ENCODE measurements around the gene MEA1.
"Not testable (repeated sequence)": the region's sequence is repeated elsewhere in the genome, so short reads cannot be mapped to it uniquely, and the experiment has no call there.

The MEA1 gene

GRCh38 chr6:43013843-43014433 lies at the start of gene MEA1, which contains the start of gene KLHDC3:
Gene MEA1, minus strand, starts transcription at chr6:43013946. Its CDS starts 133 bp downstream, at chr6:43013813.
Gene KLHDC3, plus strand, starts transcription at chr6:43014249. Its CDS starts 2,944 bp downstream, at chr6:43017193.
- DNase-seq: peak; percentile 97

GRCh38 chr6:43062818-43063217 lies 49.1 kb upstream of the MEA1 start:
- DNase-seq: no peak

GRCh38 chr6:43061861-43062260 lies 48.1 kb upstream of the MEA1 start:
- no peak for DNase-seq

GRCh38 chr6:43060755-43061633 lies 47.2 kb upstream of the MEA1 start:
- no peak for DNase-seq

- DNase-seq: no peak
Observed at GRCh38 chr6:43060034-43060754, 46.4 kb upstream of the MEA1 start.

DNA sequence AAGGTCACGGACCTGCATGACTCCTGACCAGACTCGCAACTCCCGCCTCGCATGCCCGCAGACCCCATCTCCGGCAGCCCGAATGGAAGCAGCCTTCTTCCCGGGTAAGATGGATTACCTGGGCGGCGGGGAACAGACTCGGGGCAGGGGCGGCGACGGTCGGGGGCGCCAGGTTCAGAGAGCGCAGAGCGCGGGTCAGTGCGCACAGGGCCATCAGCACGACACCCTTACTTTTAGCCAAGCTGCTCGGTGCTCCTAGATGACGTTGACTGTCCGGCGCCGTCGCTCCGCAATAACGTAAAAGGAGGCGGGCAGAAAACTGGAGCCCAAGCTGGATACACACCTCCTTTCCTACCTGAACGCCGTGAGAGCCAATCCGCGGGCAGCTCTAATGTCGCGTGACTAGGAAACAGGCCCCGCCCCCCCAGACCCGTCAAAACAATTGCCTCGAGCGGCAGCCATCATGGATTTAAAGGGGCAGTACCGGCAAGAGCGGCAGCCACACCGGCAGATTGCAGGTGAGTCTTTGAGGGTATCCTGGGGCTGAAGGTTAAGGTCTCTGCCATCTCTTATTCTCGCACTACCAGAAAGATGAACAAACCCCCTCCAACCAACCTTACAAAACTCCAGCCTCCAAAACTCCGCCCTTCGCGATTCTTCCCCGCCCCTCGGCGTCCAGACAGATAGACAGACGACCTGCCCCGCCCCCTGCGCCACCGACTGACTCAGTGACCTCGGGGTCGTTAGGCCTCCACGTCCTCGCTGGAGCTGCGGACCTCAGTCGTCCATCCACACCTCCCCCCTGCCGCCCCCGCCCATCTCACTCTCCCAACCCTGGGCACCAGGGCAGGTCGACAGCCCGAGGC lies 45.7 kb upstream of the MEA1 start, which contains the start of the genes KLC4 and MRPL2:
KLC4 (plus strand) TSS at position 464 of the 866 bp plus-strand sequence. CDS start 1,705 bp downstream, outside the sequence.
MRPL2 (minus strand) TSS at position 267 of the 866 bp plus-strand sequence; CDS start at position 214, 53 bp downstream.
- DNase-seq: peak; percentile 97

- DNase-seq: no peak
Observed at GRCh38 chr6:43058531-43058930, 44.8 kb upstream of the MEA1 start.

DNA sequence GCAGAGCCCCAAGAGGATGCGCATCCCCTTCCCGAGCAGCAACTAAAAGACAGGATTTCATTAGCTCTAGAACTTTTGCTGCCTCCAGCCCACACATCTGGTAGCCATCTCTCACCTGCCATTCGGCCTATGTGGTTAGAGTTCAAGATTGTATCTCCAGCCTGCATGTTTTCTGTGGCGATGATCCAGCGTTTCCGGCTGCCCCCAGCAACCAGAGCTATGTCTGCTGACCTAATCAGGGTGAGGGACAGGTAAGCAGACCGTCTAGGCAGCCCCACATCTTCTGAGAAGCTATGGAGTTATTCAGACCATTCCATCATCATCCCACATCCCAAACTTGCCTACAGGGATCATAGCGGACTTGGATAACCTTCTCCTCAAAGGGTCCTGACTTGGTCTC lies 42.2 kb upstream of the MEA1 start:
- DNase-seq: no peak

- no peak for DNase-seq
Observed at GRCh38 chr6:43054206-43054943, 40.6 kb upstream of the MEA1 start.

- DNase-seq: peak; percentile 88
Observed at GRCh38 chr6:43053545-43054205, 39.9 kb upstream of the MEA1 start, which contains the start of gene CUL7. Gene CUL7, minus strand, starts transcription at chr6:43053851. Its CDS starts 1,063 bp downstream, at chr6:43052788.

DNA sequence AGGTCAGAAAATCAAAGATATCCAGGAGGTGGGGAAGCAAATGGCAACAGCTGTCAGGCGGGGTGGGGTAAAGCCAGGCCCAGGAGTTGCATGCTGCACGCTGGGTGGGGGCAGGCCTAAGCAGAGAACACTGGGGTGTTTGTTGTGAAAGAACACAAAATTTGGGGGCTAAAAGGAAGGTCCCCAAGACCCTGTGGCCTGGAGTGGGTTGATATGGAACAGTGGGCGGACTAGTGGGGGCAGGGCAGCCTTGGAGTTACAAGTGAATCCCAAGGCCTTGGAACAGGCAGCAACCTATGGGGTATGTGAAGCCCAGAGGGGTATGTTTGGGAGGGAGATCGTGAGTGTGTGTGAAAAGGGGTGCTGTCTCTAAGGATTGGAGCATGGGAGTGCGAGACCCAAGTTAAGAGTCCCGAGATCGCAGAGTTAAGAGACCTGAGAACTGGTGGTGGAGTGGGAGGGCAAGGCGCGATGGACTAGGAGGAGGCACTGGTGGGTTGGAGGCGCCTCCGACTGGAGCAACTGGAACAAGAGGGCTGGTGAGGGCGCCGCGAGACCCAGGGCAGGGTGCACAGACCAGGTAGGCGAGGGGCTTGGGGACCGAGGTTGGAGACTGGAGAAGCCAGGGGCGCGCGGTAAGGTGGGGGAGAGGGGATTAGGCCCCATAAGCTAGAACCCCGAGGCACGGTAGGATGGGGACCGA lies 39.2 kb upstream of the MEA1 start:
- peak; percentile 28 for DNase-seq

DNA sequence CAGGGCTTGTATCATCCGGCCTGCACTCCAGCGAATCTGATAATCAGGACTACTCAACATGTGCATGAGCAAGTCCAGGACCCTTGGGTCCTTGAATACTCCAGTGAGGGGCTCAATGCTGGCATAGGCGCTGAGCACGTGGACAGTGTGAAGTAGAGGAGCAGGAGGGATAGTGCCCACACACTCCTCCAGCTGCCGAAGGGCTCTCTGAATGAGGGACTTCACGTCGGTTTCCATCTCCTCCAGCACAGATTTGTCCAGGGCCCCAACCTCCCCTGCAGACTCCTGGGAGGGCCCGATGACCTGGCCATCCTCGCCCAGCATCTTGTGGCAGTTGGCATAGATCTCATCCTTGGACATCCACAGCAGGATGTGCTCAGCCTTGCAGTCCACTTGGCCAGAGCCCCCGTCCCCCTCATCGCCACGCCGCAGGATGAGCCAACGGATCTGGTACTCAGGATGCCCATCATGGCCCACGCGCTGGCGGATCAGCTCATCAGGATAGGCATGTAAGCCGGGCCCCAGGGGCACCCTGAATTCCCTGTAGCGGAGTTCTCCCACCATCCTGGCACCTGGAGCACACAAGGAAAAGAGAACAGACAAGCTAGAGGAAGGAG lies 38.6 kb upstream of the MEA1 start:
- DNase-seq: no peak

- no peak for DNase-seq
Observed at GRCh38 chr6:43050981-43051380, 37.2 kb upstream of the MEA1 start.

DNA sequence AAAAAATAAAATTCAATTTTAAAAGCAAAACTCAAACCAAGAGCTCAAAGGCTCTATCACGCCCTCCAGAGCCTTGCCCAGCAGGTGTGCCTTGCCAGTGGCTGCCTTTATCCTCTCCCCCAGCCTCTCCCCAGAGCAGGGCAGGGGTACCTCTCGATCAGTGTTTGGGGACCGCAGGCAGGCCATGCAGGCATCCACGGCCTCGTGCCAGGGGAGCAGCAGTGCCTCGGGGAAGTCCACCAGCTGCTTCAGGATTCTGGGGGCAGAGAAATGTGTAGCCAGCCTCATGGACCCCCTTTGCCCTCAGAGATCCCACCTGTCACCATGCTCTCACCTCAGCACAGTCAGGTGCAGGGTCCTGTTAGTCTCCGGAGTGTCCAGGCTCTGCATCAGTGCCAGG lies 34.3 kb upstream of the MEA1 start:
- no peak for DNase-seq

- no peak for DNase-seq
Observed at GRCh38 chr6:43045371-43045930, 31.7 kb upstream of the MEA1 start.

DNA sequence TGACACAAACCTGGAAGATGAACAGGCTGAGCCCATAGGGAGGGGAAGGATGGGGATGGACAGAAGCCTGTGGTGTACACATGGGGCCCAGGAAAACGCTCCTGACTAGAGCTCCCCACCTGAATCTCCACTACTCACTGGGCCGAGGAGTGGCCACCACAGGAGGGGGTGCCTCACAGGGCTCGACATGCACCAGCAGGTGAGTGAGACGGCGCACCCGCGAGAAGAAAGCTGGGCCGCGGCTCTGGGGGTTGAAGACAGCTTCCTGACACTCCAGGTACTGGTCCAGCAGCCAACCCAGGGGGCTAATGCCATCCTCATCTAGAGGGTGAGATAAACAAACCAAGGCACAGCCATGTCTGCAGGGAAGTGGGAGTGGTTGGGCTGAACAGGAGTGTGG lies 29.6 kb upstream of the MEA1 start:
- DNase-seq: no peak

DNA sequence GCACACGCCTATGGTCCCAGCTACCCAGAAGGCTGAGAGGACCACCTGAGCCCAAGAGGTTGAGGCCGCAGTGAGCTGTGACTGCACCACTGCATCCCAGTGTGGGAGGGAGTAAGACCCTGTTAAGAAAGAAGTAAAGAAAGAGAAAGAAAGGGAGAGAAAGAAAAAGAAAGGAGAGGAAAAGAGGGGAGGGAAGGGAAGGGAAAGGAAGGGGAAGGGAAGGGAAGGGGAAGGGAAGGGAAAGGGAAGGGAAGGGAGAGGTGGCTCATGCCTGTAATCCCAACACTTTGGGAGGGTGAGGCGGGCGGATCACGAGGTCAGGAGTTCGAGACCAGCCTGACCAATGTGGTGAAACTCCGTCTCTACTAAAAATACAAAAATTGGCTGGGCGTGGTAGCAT lies 27.7 kb upstream of the MEA1 start:
- not testable (repeated sequence) for DNase-seq

DNA sequence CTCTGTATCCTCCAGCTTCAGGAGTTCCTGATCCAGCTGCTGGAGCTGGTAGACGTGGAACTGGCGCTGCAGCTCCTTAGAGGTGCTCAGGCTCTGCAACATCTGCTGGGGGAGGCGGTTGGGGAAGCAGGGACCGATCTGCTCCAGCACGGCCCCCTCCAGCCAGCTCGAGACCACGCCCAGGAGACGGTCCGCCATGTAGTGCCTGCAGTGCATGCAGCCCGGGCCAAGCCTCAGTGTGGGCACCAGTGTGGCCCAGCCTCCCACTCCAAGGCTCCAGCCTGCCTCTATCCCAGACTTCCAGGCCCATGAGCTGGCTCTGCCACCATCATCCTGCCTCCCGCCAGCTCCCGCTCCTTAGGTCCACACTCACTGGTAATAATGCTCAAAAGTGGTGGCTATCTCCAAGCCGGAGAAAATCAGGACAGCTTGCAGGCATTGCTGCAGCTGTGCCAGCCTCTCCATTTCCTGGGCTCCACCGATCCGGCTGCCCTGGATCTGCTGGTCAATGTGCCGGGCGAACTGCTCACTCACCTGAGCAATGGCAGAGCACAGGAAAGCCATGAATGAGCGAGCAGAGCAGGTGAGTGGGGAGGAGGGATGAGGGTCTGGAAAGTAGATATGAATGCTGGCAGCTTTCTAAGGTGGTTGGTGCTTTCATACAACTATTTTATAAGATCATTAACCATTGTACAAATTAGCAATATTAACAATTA lies 27.0 kb upstream of the MEA1 start:
- no peak for DNase-seq

DNA sequence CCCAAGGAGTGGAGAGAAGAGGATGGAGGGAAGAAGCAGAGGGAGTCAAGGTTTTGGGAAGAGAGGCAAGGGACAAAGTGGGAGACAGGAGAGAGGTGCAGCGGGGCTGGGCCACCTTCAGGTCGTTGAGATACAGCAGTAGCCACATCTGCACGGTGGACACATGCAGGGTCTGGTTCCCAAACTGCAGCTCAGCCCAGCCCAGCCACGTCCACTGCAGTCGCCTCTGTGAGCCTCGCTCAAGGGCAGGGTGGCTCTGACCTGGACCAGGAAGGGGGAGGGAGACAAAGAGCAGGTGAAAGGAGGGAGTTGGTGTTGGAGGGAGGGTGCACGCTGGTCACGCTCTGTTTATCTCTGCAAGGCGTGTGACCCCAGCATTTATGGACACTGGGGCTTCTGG lies 25.0 kb upstream of the MEA1 start:
- DNase-seq: no peak
